Measurements from ENCODE around the gene TLE6. TPM values are rescaled to one million over a fixed set of nuclear protein-coding genes. Genes with fewer than 3 reads are reported as not detected.

TLE6 gene
- total and polyA plus RNA-seq, 4 donors, result 0.47 to 2.8 (median 1.2) TPM

DNA sequence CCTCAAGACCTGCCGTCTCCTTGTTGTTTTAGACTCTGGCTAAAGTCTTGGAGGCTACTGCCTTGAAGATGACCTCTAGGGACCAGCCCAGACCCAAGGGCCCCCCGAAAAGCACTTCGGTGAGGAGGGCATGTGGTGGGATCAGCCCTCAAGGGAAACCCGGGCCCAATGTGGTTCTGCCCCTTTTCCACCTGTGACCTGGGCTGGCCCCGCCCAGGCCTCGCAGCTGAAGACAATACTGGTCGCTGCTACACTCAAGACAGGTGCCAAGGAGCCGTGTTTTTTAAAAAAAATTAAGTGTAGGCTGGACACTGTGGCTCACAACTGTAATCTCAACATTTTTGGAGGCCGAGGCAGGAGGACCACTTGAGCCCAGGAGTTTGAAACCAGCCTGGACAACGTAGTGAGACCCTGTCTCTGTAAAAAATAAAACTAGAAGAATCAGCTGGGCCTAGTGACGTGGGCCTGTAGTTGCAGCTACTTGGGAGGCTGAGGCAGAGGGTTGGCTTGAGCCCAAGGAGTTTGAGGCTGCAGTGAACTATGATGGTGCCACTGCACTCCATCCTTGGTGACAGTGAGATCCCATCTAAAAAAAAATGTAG, 903 bp downstream of the TLE6 start:
- Histone ChIP-seq H3K9me3 (ENCODE audit: control insufficient read depth in 4 of 4, low read length in 3 of 4) (no peaks in the 10 kb centered on the region), H3K27me3 (ENCODE audit: control insufficient read depth in 4 of 4, insufficient read depth in 4 of 4, low read length in 3 of 4) (no peaks in the 10 kb centered on the region), H3K4me1 (ENCODE audit: control insufficient read depth in 4 of 4, insufficient read depth in 4 of 4, low read length in 3 of 4) (peaks cover 19 to 36% (median 24%) of the 10 kb centered on the region in 4 donors), H3K36me3 (ENCODE audit: control insufficient read depth in 4 of 4, insufficient read depth in 3 of 4, low read depth in 1 of 4, low read length in 3 of 4) (no peaks in the 10 kb centered on the region), H3K27ac (ENCODE audit: low read depth in 1 of 2, low read length in 2 of 2) (peak overlapping the region in 1 of 2 donors; percentile 9), H3K4me3 (ENCODE audit: low read depth in 1 of 3, low read length in 3 of 3) (no peak overlapping the region), H3K9ac (ENCODE audit: low read depth in 1 of 2, low read length in 2 of 2) (no peak overlapping the region)
- WGBS, result 84% methylated on average over 11 of the region's 11 CpGs
- TF ChIP-seq RAD21 (IDR thresholded peaks at IDR 0.05) (no peak), RXRA (IDR thresholded peaks at IDR 0.05) (no peak)
- TF ChIP-seq, protein P1, sequence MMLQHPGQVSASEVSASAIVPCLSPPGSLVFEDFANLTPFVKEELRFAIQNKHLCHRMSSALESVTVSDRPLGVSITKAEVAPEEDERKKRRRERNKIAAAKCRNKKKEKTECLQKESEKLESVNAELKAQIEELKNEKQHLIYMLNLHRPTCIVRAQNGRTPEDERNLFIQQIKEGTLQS (IDR thresholded peaks at IDR 0.05), result no peak
- TF ChIP-seq, protein P2, sequence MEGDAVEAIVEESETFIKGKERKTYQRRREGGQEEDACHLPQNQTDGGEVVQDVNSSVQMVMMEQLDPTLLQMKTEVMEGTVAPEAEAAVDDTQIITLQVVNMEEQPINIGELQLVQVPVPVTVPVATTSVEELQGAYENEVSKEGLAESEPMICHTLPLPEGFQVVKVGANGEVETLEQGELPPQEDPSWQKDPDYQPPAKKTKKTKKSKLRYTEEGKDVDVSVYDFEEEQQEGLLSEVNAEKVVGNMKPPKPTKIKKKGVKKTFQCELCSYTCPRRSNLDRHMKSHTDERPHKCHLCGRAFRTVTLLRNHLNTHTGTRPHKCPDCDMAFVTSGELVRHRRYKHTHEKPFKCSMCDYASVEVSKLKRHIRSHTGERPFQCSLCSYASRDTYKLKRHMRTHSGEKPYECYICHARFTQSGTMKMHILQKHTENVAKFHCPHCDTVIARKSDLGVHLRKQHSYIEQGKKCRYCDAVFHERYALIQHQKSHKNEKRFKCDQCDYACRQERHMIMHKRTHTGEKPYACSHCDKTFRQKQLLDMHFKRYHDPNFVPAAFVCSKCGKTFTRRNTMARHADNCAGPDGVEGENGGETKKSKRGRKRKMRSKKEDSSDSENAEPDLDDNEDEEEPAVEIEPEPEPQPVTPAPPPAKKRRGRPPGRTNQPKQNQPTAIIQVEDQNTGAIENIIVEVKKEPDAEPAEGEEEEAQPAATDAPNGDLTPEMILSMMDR (IDR thresholded peaks at IDR 0.05; ENCODE audit: low read depth, low read length, missing input control), result no peak
- DNase-seq (ENCODE audit: low spot score), result no peak

DNA sequence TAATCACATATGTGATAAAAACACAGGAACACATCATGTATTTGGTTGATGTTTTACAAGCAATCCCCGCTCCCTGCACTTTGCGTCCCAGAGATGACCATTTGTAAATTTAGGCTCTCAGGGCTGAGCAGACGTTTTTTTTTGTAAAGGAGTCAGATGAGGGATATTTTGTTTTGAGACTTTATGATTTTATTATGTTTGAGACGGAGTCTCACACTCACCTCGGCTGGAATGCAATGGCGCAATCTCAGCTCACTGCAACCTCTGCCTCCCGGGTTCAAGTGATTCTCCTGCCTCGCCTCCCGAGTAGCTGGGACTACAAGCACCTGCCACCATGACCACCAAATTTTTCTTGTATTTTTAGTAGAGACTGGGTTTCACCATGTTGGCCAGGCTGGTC, 1.4 kb downstream of the TLE6 start:
- no peaks in the 10 kb centered on the region for H3K36me3 ChIP-seq (ENCODE audit: control insufficient read depth in 4 of 4, insufficient read depth in 3 of 4, low read depth in 1 of 4, low read length in 3 of 4)
- no peaks in the 10 kb centered on the region for H3K27me3 ChIP-seq (ENCODE audit: control insufficient read depth in 4 of 4, insufficient read depth in 4 of 4, low read length in 3 of 4)
- no peak overlapping the region for H3K4me3 ChIP-seq (ENCODE audit: low read depth in 1 of 3, low read length in 3 of 3)
- 71% methylated on average over 9 of the region's 9 CpGs for WGBS
- H3K27ac ChIP-seq (ENCODE audit: low read depth in 1 of 2, low read length in 2 of 2), result no peak overlapping the region
- no peak for DNase-seq (ENCODE audit: low spot score)
- no peak for TF ChIP-seq FOXA2 (IDR thresholded peaks at IDR 0.05)
- TF ChIP-seq RXRA (IDR thresholded peaks at IDR 0.05), result no peak
- TF ChIP-seq, protein P3, sequence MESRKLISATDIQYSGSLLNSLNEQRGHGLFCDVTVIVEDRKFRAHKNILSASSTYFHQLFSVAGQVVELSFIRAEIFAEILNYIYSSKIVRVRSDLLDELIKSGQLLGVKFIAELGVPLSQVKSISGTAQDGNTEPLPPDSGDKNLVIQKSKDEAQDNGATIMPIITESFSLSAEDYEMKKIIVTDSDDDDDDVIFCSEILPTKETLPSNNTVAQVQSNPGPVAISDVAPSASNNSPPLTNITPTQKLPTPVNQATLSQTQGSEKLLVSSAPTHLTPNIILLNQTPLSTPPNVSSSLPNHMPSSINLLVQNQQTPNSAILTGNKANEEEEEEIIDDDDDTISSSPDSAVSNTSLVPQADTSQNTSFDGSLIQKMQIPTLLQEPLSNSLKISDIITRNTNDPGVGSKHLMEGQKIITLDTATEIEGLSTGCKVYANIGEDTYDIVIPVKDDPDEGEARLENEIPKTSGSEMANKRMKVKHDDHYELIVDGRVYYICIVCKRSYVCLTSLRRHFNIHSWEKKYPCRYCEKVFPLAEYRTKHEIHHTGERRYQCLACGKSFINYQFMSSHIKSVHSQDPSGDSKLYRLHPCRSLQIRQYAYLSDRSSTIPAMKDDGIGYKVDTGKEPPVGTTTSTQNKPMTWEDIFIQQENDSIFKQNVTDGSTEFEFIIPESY (IDR thresholded peaks at IDR 0.05), result no peak
- no peak for TF ChIP-seq NR2F2 (IDR thresholded peaks at IDR 0.05)
- no peaks in the 10 kb centered on the region for H3K9me3 ChIP-seq (ENCODE audit: control insufficient read depth in 4 of 4, low read length in 3 of 4)
- H3K9ac ChIP-seq (ENCODE audit: low read depth in 1 of 2, low read length in 2 of 2), result no peak overlapping the region
- peaks cover 19 to 41% (median 26%) of the 10 kb centered on the region in 4 donors for H3K4me1 ChIP-seq (ENCODE audit: control insufficient read depth in 4 of 4, insufficient read depth in 4 of 4, low read length in 3 of 4)

DNA sequence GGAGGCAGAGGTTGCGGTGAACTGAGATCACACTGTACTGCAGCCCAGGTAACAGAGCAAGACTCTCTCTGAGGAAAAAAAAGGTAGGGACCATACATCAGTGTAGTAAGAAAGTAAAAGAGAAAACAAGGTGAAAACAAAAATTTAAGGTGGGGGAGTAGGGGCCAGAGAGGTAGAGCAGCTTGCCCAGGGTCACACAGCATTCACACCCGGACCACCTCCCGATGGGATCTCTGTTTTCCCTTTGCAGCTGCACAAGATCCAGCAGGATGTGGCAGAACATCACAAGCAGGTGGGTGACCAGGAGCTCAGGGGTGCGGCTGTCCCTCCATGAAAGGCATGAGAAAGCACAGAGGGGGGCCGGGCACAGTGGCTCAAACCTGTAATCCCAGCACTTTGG, 4.5 kb downstream of the TLE6 start:
- Histone ChIP-seq H3K27me3 (ENCODE audit: control insufficient read depth in 4 of 4, insufficient read depth in 4 of 4, low read length in 3 of 4) (no peaks in the 10 kb centered on the region), H3K4me1 (ENCODE audit: control insufficient read depth in 4 of 4, insufficient read depth in 4 of 4, low read length in 3 of 4) (peaks cover 10 to 23% (median 17%) of the 10 kb centered on the region in 4 donors), H3K9ac (ENCODE audit: low read depth in 1 of 2, low read length in 2 of 2) (no peak overlapping the region), H3K27ac (ENCODE audit: low read depth in 1 of 2, low read length in 2 of 2) (no peak overlapping the region), H3K36me3 (ENCODE audit: control insufficient read depth in 4 of 4, insufficient read depth in 3 of 4, low read depth in 1 of 4, low read length in 3 of 4) (no peaks in the 10 kb centered on the region), H3K4me3 (ENCODE audit: low read depth in 1 of 3, low read length in 3 of 3) (no peak overlapping the region), H3K9me3 (ENCODE audit: control insufficient read depth in 4 of 4, low read length in 3 of 4) (no peaks in the 10 kb centered on the region)
- 92% methylated on average over 5 of the region's 5 CpGs for WGBS
- no peak for DNase-seq (ENCODE audit: low spot score)
- TF ChIP-seq FOXA1 (IDR thresholded peaks at IDR 0.05) (no peak), JUND (IDR thresholded peaks at IDR 0.05) (no peak), TAF1 (conservative IDR thresholded peaks at IDR 0.05) (no peak), RXRA (IDR thresholded peaks at IDR 0.05) (no peak), HNF4G (IDR thresholded peaks at IDR 0.05) (no peak), GABPA (IDR thresholded peaks at IDR 0.05 in 1 of 2, conservative IDR thresholded peaks at IDR 0.05 in 1 of 2) (no peak), SP1 (IDR thresholded peaks at IDR 0.05) (no peak)
- TF ChIP-seq, protein P4, sequence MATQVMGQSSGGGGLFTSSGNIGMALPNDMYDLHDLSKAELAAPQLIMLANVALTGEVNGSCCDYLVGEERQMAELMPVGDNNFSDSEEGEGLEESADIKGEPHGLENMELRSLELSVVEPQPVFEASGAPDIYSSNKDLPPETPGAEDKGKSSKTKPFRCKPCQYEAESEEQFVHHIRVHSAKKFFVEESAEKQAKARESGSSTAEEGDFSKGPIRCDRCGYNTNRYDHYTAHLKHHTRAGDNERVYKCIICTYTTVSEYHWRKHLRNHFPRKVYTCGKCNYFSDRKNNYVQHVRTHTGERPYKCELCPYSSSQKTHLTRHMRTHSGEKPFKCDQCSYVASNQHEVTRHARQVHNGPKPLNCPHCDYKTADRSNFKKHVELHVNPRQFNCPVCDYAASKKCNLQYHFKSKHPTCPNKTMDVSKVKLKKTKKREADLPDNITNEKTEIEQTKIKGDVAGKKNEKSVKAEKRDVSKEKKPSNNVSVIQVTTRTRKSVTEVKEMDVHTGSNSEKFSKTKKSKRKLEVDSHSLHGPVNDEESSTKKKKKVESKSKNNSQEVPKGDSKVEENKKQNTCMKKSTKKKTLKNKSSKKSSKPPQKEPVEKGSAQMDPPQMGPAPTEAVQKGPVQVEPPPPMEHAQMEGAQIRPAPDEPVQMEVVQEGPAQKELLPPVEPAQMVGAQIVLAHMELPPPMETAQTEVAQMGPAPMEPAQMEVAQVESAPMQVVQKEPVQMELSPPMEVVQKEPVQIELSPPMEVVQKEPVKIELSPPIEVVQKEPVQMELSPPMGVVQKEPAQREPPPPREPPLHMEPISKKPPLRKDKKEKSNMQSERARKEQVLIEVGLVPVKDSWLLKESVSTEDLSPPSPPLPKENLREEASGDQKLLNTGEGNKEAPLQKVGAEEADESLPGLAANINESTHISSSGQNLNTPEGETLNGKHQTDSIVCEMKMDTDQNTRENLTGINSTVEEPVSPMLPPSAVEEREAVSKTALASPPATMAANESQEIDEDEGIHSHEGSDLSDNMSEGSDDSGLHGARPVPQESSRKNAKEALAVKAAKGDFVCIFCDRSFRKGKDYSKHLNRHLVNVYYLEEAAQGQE (IDR thresholded peaks at IDR 0.05), result no peak
- TF ChIP-seq, protein P2 (IDR thresholded peaks at IDR 0.05; ENCODE audit: low read depth, low read length, missing input control), result no peak
- TF ChIP-seq, protein P5, sequence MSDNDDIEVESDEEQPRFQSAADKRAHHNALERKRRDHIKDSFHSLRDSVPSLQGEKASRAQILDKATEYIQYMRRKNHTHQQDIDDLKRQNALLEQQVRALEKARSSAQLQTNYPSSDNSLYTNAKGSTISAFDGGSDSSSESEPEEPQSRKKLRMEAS (IDR thresholded peaks at IDR 0.05), result no peak
- TF ChIP-seq, protein P3 (IDR thresholded peaks at IDR 0.05), result no peak

Measured in liver (tissue), 9 donors.